Type B pancreatic cell (in vitro differentiated cells): Measurements from ENCODE around the gene CENPH. TPM values are rescaled to one million over a fixed set of nuclear protein-coding genes. Genes with fewer than 3 reads are reported as not detected.
"Not testable (repeated sequence)": the region's sequence is repeated elsewhere in the genome, so short reads cannot be mapped to it uniquely, and the experiment has no call there.

ENCODE experiments used
- DNase-seq: peaks from one replicate; pipeline ENCODE4 v3.0.0; 2021; ENCODE audit warnings: mixed read lengths; ENCODE audit not compliant: unreplicated experiment; ENCODE audit errors: extremely low spot score
- H3K27ac Mint-ChIP-seq: 2 replicates; pipeline ENCODE4 v1.8.0; 2021; ENCODE audit warnings: mild to moderate bottlenecking, mixed read lengths
- H3K27me3 Mint-ChIP-seq: 2 replicates; pipeline ENCODE4 v1.8.0; 2021; ENCODE audit warnings: mixed read lengths
- H3K36me3 Mint-ChIP-seq: 2 replicates; pipeline ENCODE4 v1.8.0; 2021; ENCODE audit warnings: mixed read lengths
- H3K4me1 Mint-ChIP-seq: one replicate; pipeline ENCODE4 v1.8.0; 2021; ENCODE audit warnings: mixed read lengths; ENCODE audit not compliant: unreplicated experiment
- H3K4me3 Mint-ChIP-seq: 2 replicates; pipeline ENCODE4 v1.8.0; 2021; ENCODE audit warnings: mild to moderate bottlenecking, mixed read lengths
- H3K9me3 Mint-ChIP-seq: 2 replicates; pipeline ENCODE4 v1.8.0; 2021; ENCODE audit warnings: mixed read lengths
- total RNA-seq: library from RNA; stranded (reverse); gene quantifications from 2 replicates; pipeline ENCODE4 v1.2.1, GENCODE V29; 2021; ENCODE audit warnings: low replicate concordance
- TF ChIP-seq, protein P1 (sequence below): fragments of 200-600 bp; sonication (generic); conservative IDR thresholded peaks from 2 replicates; pipeline ENCODE4 v1.5.0; 2021; ENCODE audit warnings: antibody characterized with exemption, mild to moderate bottlenecking

The CENPH gene
- total RNA-seq, 1 donor from 2014 or later = 27.0 TPM

DNA sequence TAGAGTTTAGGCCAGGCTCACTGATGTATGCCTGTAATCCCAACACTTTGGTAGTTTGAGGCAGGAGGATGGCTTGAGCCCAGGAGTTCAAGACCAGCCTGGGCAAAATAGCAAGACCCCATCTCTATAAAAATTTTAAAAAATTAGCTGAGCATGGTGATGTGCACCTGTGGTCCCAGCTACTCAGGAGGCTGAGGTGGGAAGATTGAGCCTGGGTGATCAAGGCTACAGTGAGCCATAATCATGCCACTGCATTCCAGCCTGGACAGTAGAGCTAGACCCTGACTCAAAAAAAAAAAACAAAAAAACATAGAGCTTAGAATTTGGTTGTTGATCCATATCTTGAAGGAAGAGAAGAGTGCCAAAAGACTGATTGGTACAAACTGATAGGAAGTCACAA lies 30.6 kb downstream of the CENPH start:
- no peak for DNase-seq
- Mint-ChIP-seq H3K27ac (no peak overlapping the region), H3K4me1 (peaks cover 4% of the 10 kb centered on the region), H3K4me3 (no peak overlapping the region), H3K27me3 (no peaks in the 10 kb centered on the region), H3K9me3 (no peaks in the 10 kb centered on the region), H3K36me3 (peaks cover 12% of the 10 kb centered on the region)
- TF ChIP-seq, protein P1, sequence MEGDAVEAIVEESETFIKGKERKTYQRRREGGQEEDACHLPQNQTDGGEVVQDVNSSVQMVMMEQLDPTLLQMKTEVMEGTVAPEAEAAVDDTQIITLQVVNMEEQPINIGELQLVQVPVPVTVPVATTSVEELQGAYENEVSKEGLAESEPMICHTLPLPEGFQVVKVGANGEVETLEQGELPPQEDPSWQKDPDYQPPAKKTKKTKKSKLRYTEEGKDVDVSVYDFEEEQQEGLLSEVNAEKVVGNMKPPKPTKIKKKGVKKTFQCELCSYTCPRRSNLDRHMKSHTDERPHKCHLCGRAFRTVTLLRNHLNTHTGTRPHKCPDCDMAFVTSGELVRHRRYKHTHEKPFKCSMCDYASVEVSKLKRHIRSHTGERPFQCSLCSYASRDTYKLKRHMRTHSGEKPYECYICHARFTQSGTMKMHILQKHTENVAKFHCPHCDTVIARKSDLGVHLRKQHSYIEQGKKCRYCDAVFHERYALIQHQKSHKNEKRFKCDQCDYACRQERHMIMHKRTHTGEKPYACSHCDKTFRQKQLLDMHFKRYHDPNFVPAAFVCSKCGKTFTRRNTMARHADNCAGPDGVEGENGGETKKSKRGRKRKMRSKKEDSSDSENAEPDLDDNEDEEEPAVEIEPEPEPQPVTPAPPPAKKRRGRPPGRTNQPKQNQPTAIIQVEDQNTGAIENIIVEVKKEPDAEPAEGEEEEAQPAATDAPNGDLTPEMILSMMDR = no peak

DNA sequence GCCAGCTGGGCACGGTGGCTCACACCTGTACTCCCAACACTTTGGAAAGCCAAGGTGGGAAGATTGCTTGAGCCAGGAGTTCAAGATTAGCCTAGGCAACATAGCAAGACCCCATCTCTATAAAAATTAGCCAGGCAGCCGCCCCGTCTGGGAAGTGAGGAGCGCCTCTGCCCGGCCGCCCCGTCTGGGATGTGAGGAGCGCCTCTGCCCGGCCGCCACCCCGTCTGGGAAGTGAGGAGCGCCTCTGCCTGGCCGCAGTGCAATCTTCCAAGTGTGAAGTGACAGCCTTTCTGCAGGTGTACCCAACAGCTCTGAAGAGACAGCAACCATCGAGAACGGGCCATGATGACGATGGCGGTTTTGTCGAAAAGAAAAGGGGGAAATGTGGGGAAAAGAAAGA lies 31.0 kb downstream of the CENPH start:
- H3K4me3 Mint-ChIP-seq, H3K27ac Mint-ChIP-seq, DNase-seq, H3K9me3 Mint-ChIP-seq, H3K27me3 Mint-ChIP-seq, H3K4me1 Mint-ChIP-seq: not testable (repeated sequence)
- H3K36me3 Mint-ChIP-seq = peaks cover 11% of the 10 kb centered on the region

DNA sequence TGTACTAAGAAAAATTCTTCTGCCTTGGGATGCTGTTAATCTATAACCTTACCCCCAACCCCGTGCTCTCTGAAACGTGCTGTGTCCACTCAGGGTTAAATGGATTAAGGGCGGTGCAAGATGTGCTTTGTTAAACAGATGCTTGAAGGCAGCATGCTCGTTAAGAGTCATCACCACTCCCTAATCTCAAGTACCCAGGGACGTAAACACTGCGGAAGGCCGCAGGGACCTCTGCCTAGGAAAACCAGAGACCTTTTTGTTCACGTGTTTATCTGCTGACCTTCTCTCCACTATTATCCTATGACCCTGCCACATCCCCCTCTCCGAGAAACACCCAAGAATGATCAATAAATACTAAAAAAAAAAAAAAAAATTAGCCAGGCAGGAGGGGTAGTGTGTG lies 31.4 kb downstream of the CENPH start:
- not testable (repeated sequence) for H3K4me3 Mint-ChIP-seq, DNase-seq, H3K9me3 Mint-ChIP-seq, H3K27ac Mint-ChIP-seq, H3K4me1 Mint-ChIP-seq, H3K27me3 Mint-ChIP-seq
- peaks cover 13% of the 10 kb centered on the region for H3K36me3 Mint-ChIP-seq

DNA sequence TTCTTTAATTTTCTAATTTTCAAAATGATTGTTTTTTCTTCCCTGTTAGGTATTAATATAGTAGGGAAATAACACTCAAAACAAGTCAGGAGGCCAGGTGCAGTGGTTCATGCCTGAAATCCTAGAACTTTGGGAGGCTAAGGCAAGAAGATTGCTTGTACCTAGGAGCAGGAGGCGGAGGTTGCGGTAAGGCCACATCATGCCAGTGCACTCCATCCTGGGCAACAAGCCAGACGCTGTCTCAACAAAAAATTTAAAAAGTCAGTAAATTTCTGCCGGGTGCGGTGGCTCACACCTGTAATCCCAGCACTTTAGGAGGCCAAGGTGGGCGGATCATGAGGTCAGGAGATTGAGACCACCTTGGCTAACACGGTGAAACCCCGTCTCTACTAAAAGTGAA lies 35.1 kb downstream of the CENPH start:
- TF ChIP-seq, protein P1 = no peak
- Mint-ChIP-seq H3K27me3 (no peaks in the 10 kb centered on the region), H3K4me1 (peaks cover 4% of the 10 kb centered on the region), H3K27ac (no peak overlapping the region), H3K36me3 (peaks cover 21% of the 10 kb centered on the region), H3K9me3 (no peaks in the 10 kb centered on the region), H3K4me3 (no peak overlapping the region)
- no peak for DNase-seq

DNA sequence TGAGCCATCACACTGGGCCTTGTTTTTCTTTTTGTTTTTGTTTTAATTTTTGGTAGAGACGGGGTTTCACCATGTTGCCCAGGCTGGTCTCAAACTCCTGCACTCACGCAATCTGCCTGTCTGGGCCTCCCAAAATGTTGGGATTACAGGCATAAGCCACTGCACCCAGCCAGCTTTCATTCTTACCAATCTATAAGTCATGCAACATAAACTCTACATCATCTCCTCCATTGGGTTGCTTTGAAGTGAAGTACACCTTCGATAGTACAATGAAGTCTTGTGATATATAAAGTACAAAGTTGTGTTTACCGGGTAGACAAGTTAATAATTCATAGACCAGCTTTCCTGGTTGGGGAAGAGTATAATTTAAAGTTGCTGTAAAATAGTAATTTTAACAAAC lies 36.5 kb downstream of the CENPH start:
- no peak for DNase-seq
- Mint-ChIP-seq H3K27ac (no peak overlapping the region), H3K27me3 (no peaks in the 10 kb centered on the region), H3K4me1 (peaks cover 4% of the 10 kb centered on the region), H3K9me3 (no peaks in the 10 kb centered on the region), H3K4me3 (no peak overlapping the region), H3K36me3 (peaks cover 24% of the 10 kb centered on the region)
- TF ChIP-seq, protein P1 = no peak

DNA sequence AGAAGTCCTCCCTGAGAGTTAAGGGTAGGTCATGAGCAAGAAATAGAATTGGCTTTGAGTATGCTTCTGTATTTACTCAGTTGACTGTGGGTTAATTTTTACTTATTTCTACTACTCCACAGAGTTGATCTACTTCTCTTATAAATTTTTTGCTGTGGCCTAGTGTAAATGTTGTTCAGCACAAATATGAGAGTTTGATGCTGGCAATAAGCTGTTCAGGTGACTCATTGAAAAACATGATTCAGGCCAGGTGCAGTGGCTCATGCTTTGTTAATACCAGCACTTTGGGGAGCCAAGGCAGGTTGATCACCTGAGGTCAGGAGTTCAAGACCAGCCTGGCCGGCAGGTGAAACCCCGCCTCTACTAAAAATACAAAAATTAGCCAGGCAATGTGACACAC lies 40.8 kb downstream of the CENPH start:
- H3K36me3 Mint-ChIP-seq = peaks cover 13% of the 10 kb centered on the region
- no peak overlapping the region for H3K27ac Mint-ChIP-seq
- peaks cover 7% of the 10 kb centered on the region for H3K4me1 Mint-ChIP-seq
- TF ChIP-seq, protein P1 = no peak
- H3K27me3 Mint-ChIP-seq = no peaks in the 10 kb centered on the region
- no peak for DNase-seq
- no peaks in the 10 kb centered on the region for H3K9me3 Mint-ChIP-seq
- H3K4me3 Mint-ChIP-seq = no peak overlapping the region

DNA sequence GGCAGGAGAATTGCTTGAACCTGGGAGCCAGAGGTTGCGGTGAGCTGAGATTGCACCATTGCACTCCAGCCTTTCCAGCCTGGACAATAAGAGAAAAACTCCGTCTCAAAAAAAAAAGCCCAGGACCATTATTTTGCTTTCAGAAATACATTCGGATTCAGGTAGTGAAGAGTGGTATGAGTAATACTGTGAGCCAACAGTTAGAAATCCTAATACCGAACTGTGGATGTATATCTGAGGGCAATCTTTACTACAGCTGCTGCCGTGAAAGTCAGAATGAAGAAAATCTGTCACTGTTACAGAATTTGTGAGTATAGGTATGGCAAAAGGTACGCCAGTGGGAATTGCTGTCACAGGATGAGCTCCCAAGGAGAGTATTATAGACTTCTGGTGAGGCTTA lies 41.9 kb downstream of the CENPH start:
- DNase-seq = no peak
- H3K4me1 Mint-ChIP-seq = peaks cover 12% of the 10 kb centered on the region
- TF ChIP-seq, protein P1 = no peak
- no peak overlapping the region for H3K27ac Mint-ChIP-seq
- peaks cover 8% of the 10 kb centered on the region for H3K36me3 Mint-ChIP-seq
- H3K9me3 Mint-ChIP-seq = no peaks in the 10 kb centered on the region
- no peak overlapping the region for H3K4me3 Mint-ChIP-seq
- H3K27me3 Mint-ChIP-seq = no peaks in the 10 kb centered on the region
